VCaP (cell line): ENCODE measurements around the gene CKLF.
"Not testable (repeated sequence)": the region's sequence is repeated elsewhere in the genome, so short reads cannot be mapped to it uniquely, and the experiment has no call there.

Experiments used
- H3K27ac ChIP-seq: fragments of 450-650 bp; 2 replicates; pipeline ENCODE4 v1.5.1; 2017
- CTCF ChIP-seq: fragments of 450-650 bp; conservative IDR thresholded peaks from 2 replicates; pipeline ENCODE4 v1.5.1; 2017; ENCODE audit warnings: mild to moderate bottlenecking, moderate library complexity

The CKLF gene

GRCh38 chr16:66560107-66560506, 7.7 kb downstream of the CKLF start:
- no peak overlapping the region for H3K27ac ChIP-seq
- no peak for TF ChIP-seq CTCF

GRCh38 chr16:66561381-66562080, 9.2 kb downstream of the CKLF start:
- no peak overlapping the region for H3K27ac ChIP-seq
- no peak for TF ChIP-seq CTCF

- TF ChIP-seq CTCF, result peak; percentile 42
- H3K27ac ChIP-seq, result no peak overlapping the region
These were observed 10.0 kb downstream of the CKLF start for GRCh38 chr16:66562409-66562808.

- H3K27ac ChIP-seq, result no peak overlapping the region
- TF ChIP-seq CTCF, result no peak
These were observed 10.6 kb downstream of the CKLF start for GRCh38 chr16:66562986-66563385.

- TF ChIP-seq CTCF, result no peak
- H3K27ac ChIP-seq, result no peak overlapping the region
These were observed 11.4 kb downstream of the CKLF start for GRCh38 chr16:66563574-66564334.

GRCh38 chr16:66566051-66566901, 13.9 kb downstream of the CKLF start, which contains the start of gene CMTM1:
Gene CMTM1 (plus strand): TSS chr16:66566439. CDS start chr16:66566514, 75 bp downstream.
- no peak for TF ChIP-seq CTCF
- H3K27ac ChIP-seq, result no peak within 1 kb of the TSS

GRCh38 chr16:66567270-66567669, 14.9 kb downstream of the CKLF start:
- H3K27ac ChIP-seq, result not testable (repeated sequence)
